GM13977 (cell line): ENCODE results near the gene SGSM1.
A peak's percentile ranks its signal among the peaks of the same experiment; 100 is the strongest.

Experiments used
- DNase-seq: peaks from one replicate; pipeline ENCODE4 v3.0.0; 2012; ENCODE audit warnings: low spot score
- CTCF ChIP-seq: IDR thresholded peaks from 2 replicates; pipeline ENCODE4 v1.5.1; 2012; ENCODE audit warnings: mild to moderate bottlenecking, control low read depth; ENCODE audit not compliant: insufficient read depth; ENCODE audit errors: extremely low read depth, missing control alignments
- in situ Hi-C: fragments of 300-500 bp; cut with MboI; formaldehyde crosslinking; loops from one replicate; pipeline ENCODE4 v1.12.0; 2022; ENCODE audit warnings: low sequenced_read_pairs, low pct_unique_long_range_greater_than_20kb, mixed read lengths, inconsistent platforms; ENCODE audit not compliant: unreplicated experiment

Gene SGSM1

GRCh38 chr22:24805790-24806662, at the start of gene SGSM1:
Gene SGSM1 (plus strand): TSS chr22:24806211. CDS start chr22:24806326, 115 bp downstream.
- in situ Hi-C loops = no loop called here
- DNase-seq = peak; percentile 95
- no peak for TF ChIP-seq CTCF

GRCh38 chr22:24758164-24758799, 47.7 kb upstream of the SGSM1 start:
- peak; percentile 76 for TF ChIP-seq CTCF
- DNase-seq = peak; percentile 62
- in situ Hi-C loops = loop anchor here (25.0 kb wide), 1 partner anchor 96 kb away; no protein-coding TSS in a partner anchor

- DNase-seq = no peak
- in situ Hi-C loops = loop anchor here (25.0 kb wide), 1 partner anchor 97 kb away; no protein-coding TSS in a partner anchor
- TF ChIP-seq CTCF = no peak
Observed at GRCh38 chr22:24759765-24760164, 46.2 kb upstream of the SGSM1 start.

GRCh38 chr22:24760708-24761306, 45.2 kb upstream of the SGSM1 start:
- no peak for DNase-seq
- in situ Hi-C loops = loop anchor here (25.0 kb wide), 1 partner anchor 99 kb away; no protein-coding TSS in a partner anchor
- no peak for TF ChIP-seq CTCF

- DNase-seq = no peak
- TF ChIP-seq CTCF = no peak
- in situ Hi-C loops = loop anchor here (25.0 kb wide), 1 partner anchor 100 kb away; no protein-coding TSS in a partner anchor
Observed at GRCh38 chr22:24761888-24762675, 43.9 kb upstream of the SGSM1 start.
